Renal cortex interstitium (tissue), 11 donors: ENCODE data around the gene EIF4G3. TPM values are rescaled to one million over a fixed set of nuclear protein-coding genes. Genes with fewer than 3 reads are reported as not detected.
A peak's percentile ranks its signal among the peaks of the same experiment; 100 is the strongest.
"Not testable (repeated sequence)": the region's sequence is repeated elsewhere in the genome, so short reads cannot be mapped to it uniquely, and the experiment has no call there.

Experiments used
- DNase-seq, 11 donors: peaks; one replicate each; pipeline ENCODE4 v3.0.0-alpha.2; 2013; ENCODE audit warnings: low read depth in 9 of 11, low spot score in 4 of 11; ENCODE audit errors: extremely low read depth in 1 of 11
- polyA plus RNA-seq, 3 donors: library from polyadenylated mRNA; unstranded; fragments of 120-200 nt; gene quantifications; one replicate each; pipeline ENCODE4 v1.2.1, GENCODE V29; 2013; ENCODE audit not compliant: insufficient read length in 3 of 3

The EIF4G3 gene
- polyA plus RNA-seq, 3 donors, result 67.4 to 73.2 (median 70.4) TPM

- no peak for DNase-seq
These were observed 13.8 kb downstream of the EIF4G3 start for GRCh38 chr1:21162740-21163464.

- DNase-seq, result no peak
These were observed 14.9 kb downstream of the EIF4G3 start for GRCh38 chr1:21161842-21162241.

GRCh38 chr1:21160263-21160796, 16.4 kb downstream of the EIF4G3 start:
- no peak for DNase-seq

- DNase-seq, result no peak
These were observed 18.8 kb downstream of the EIF4G3 start for GRCh38 chr1:21157868-21158267.

GRCh38 chr1:21157054-21157453, 19.6 kb downstream of the EIF4G3 start:
- no peak for DNase-seq

GRCh38 chr1:21156019-21156418, 20.7 kb downstream of the EIF4G3 start:
- no peak for DNase-seq

- no peak for DNase-seq
These were observed 22.0 kb downstream of the EIF4G3 start for GRCh38 chr1:21154717-21155116.

- DNase-seq, result no peak
These were observed 23.3 kb downstream of the EIF4G3 start for GRCh38 chr1:21153388-21153787.

- no peak for DNase-seq
These were observed 24.1 kb downstream of the EIF4G3 start for GRCh38 chr1:21152423-21153100.

GRCh38 chr1:21149855-21150432, 26.8 kb downstream of the EIF4G3 start:
- no peak for DNase-seq

GRCh38 chr1:21149430-21149854, 27.3 kb downstream of the EIF4G3 start:
- DNase-seq, result peak in 4 of 11 donors; percentile 6 to 18 (median 12)

- DNase-seq, result no peak
These were observed 32.9 kb downstream of the EIF4G3 start for GRCh38 chr1:21143752-21144151.

GRCh38 chr1:21143138-21143537, 33.6 kb downstream of the EIF4G3 start:
- no peak for DNase-seq

- no peak for DNase-seq
These were observed 35.7 kb downstream of the EIF4G3 start for GRCh38 chr1:21141030-21141429.

- DNase-seq, result no peak
These were observed 37.1 kb downstream of the EIF4G3 start for GRCh38 chr1:21139601-21140000.

- not testable (repeated sequence) for DNase-seq
These were observed 40.4 kb downstream of the EIF4G3 start for GRCh38 chr1:21136344-21136743.

- no peak for DNase-seq
These were observed 45.5 kb downstream of the EIF4G3 start for GRCh38 chr1:21131200-21131599.

GRCh38 chr1:21129407-21129806, 47.3 kb downstream of the EIF4G3 start:
- no peak for DNase-seq

- DNase-seq, result peak in 3 of 11 donors; percentile 17 to 43 (median 18)
These were observed 50.4 kb downstream of the EIF4G3 start for GRCh38 chr1:21126324-21126723.

GRCh38 chr1:21124846-21125245, 51.9 kb downstream of the EIF4G3 start:
- DNase-seq, result no peak
